Activated B cell treated with CpG ODN at 0.5 μM for 24 hours (primary cell): ENCODE results near the gene C10orf71. TPM values are rescaled to one million over a fixed set of nuclear protein-coding genes. Genes with fewer than 3 reads are reported as not detected.
A peak's percentile ranks its signal among the peaks of the same experiment; 100 is the strongest.

ENCODE experiments used
- ATAC-seq: fragments of 200-7000 bp; cut with Tn5 transposase; one replicate; pipeline ENCODE4 v1.10.0; 2021; ENCODE audit warnings: low read depth, mild to moderate bottlenecking, moderate library complexity
- CTCF ChIA-PET: fragments of 350-600 bp; sonication (Branson Sonifier 250); formaldehyde crosslinking; loops from one replicate; lab custom pipeline; 2021; ENCODE audit warnings: antibody characterized with exemption; lab: Charles Lee
- POLR2A ChIA-PET: fragments of 350-600 bp; sonication (Branson Sonifier 250); formaldehyde crosslinking; loops from one replicate; lab custom pipeline; 2021; ENCODE audit warnings: antibody characterized with exemption; lab: Charles Lee
- DNase-seq: peaks from one replicate; pipeline ENCODE4 v3.0.0; 2022
- H3K27ac Mint-ChIP-seq: one replicate; pipeline ENCODE4 v1.8.0; 2020; ENCODE audit warnings: mixed read lengths
- H3K27me3 Mint-ChIP-seq: one replicate; pipeline ENCODE4 v1.8.0; 2021; ENCODE audit warnings: mixed read lengths
- H3K36me3 Mint-ChIP-seq: one replicate; pipeline ENCODE4 v1.8.0; 2021; ENCODE audit warnings: low read depth, mixed read lengths
- H3K4me1 Mint-ChIP-seq: one replicate; pipeline ENCODE4 v1.8.0; 2021; ENCODE audit warnings: mixed read lengths
- H3K4me3 Mint-ChIP-seq: one replicate; pipeline ENCODE4 v1.8.0; 2020; ENCODE audit warnings: mild to moderate bottlenecking, mixed read lengths
- H3K9me3 Mint-ChIP-seq: one replicate; pipeline ENCODE4 v1.8.0; 2020; ENCODE audit warnings: mixed read lengths
- intact Hi-C: fragments of 100-400 bp; cut with micrococcal nuclease; formaldehyde crosslinking; loops from one replicate; pipeline ENCODE4 v1.15.1; 2024
- total RNA-seq: library from RNA; stranded (reverse); gene quantifications from 2 replicates; pipeline ENCODE4 v1.2.3, GENCODE V29; 2022
- TF ChIP-seq, protein P1 (sequence below): fragments of 200-600 bp; IDR thresholded peaks from one replicate; pipeline ENCODE4 v1.8.0; 2022; ENCODE audit warnings: antibody characterized with exemption, mild to moderate bottlenecking

Gene C10orf71
- total RNA-seq, 1 donor from 2014 or later: not detected

DNA sequence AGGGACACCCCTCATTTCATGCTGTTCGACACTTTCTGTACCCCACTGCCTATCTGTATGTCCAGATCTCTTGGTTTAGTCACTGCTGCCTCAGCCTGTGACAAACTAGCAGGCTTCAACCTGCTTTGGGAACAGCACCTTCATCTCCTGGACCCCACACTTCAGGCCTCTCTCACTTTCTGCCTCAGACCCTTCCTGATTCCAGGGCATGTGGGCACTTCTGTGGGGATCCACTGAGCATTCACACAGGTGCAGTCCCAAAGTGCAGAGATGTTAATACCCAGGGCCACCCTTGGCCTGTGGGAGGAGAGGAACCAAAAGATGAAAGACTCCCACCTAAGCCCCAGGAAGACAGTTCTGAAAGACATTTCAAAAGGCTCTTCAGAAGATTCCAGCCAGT, 29.4 kb upstream of the C10orf71 start:
- TF ChIP-seq, protein P1, sequence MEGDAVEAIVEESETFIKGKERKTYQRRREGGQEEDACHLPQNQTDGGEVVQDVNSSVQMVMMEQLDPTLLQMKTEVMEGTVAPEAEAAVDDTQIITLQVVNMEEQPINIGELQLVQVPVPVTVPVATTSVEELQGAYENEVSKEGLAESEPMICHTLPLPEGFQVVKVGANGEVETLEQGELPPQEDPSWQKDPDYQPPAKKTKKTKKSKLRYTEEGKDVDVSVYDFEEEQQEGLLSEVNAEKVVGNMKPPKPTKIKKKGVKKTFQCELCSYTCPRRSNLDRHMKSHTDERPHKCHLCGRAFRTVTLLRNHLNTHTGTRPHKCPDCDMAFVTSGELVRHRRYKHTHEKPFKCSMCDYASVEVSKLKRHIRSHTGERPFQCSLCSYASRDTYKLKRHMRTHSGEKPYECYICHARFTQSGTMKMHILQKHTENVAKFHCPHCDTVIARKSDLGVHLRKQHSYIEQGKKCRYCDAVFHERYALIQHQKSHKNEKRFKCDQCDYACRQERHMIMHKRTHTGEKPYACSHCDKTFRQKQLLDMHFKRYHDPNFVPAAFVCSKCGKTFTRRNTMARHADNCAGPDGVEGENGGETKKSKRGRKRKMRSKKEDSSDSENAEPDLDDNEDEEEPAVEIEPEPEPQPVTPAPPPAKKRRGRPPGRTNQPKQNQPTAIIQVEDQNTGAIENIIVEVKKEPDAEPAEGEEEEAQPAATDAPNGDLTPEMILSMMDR: no peak
- H3K4me3 Mint-ChIP-seq: no peak overlapping the region
- H3K36me3 Mint-ChIP-seq: peaks cover 7% of the 10 kb centered on the region
- no peak overlapping the region for H3K27ac Mint-ChIP-seq
- peaks cover 21% of the 10 kb centered on the region for H3K4me1 Mint-ChIP-seq
- ChIA-PET CTCF (no interaction called here), POLR2A (no interaction called here)
- intact Hi-C loops: no loop called here
- peaks cover 21% of the 10 kb centered on the region for H3K9me3 Mint-ChIP-seq
- no peaks in the 10 kb centered on the region for H3K27me3 Mint-ChIP-seq
- DNase-seq: no peak
- ATAC-seq: no peak

DNA sequence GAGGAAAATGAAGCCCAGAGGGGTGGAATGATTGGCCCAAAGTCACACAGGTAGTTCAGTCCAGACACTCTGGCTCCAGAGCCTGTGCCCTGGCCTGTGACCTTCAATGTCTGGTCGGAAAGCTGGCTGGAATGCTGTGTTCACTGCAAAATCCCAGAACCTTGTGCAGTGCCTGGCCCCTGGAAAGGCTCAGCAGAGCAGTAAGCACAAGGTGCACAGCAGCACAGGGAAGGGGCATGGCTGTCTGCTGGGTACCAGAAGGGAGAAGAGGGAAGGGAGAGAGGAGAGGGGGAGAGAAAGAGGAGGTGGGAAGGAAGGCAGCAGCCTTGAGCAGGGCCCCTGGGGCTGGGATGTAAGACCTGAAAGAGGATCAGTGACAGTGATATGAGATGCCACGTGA, 28.4 kb upstream of the C10orf71 start:
- Mint-ChIP-seq H3K4me1 (peaks cover 21% of the 10 kb centered on the region), H3K36me3 (peaks cover 7% of the 10 kb centered on the region), H3K4me3 (no peak overlapping the region), H3K9me3 (peaks cover 15% of the 10 kb centered on the region), H3K27ac (no peak overlapping the region), H3K27me3 (no peaks in the 10 kb centered on the region)
- TF ChIP-seq, protein P1: no peak
- no peak for ATAC-seq
- intact Hi-C loops: no loop called here
- DNase-seq: no peak
- CTCF ChIA-PET: no interaction called here
- POLR2A ChIA-PET: no interaction called here

DNA sequence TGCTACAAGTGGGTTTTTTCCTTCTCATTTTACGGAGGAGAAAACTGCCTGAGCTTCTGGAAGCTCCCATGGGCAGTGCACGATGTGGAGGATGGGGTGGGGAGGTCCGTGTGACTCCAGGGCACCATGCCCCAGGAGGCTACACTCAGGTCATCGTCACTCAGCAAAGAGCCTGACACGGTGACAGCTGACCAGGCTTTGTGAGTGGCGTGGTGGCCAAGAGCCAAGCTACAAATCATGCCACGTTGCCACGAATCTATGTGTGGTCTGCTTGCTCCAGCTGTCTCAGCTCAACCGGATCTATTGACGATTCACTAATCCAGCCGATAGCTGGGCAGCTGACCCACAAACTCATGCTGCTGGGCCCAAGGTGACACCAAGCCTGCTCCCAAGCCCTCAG, 27.6 kb upstream of the C10orf71 start:
- DNase-seq (no peak), ATAC-seq (no peak)
- Mint-ChIP-seq H3K4me3 (no peak overlapping the region), H3K27me3 (no peaks in the 10 kb centered on the region), H3K9me3 (peaks cover 7% of the 10 kb centered on the region), H3K4me1 (peaks cover 21% of the 10 kb centered on the region), H3K36me3 (peaks cover 3% of the 10 kb centered on the region), H3K27ac (no peak overlapping the region)
- ChIA-PET CTCF (no interaction called here), POLR2A (no interaction called here)
- TF ChIP-seq, protein P1: no peak
- intact Hi-C loops: no loop called here

DNA sequence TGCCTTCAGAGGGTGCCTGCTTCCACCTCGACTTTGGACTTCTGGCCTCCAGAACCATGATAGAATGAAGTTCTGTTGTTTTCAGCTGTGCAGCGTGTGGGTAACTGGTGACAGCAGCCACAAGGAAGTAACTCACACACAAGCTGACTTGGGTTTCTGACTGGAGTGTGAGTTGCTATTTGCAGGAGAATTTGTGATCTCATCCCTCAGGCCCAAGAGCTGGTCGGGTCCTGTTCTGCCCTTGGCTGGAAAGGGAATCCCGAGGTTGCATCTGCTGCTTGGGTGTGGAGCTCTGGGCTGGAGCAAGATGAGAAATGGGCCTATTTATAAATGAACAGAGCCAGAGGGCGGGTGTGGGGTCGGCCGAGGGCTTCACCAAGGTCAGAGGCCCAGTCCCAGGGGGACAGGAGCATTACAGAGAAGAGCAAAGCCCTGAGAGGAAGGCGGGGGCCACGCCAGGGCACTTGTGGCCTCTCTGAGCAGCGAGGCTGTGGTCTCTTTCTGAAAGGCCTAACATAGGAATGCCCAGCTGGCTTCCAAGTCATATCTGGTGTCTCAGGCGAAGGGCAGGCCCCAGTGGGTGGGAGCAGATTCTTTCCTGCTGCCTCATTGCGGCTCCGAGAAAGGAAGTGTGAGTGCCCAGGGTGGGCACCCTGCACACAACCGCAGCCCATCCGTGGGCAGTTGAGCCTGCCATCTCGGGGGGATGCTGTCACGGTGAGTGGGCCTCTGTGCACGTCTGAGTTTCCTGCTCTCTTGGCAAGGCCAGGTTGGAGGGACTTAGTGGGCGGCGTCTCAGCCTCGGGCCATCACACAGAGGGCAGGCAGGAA, 26.5 kb upstream of the C10orf71 start:
- Mint-ChIP-seq H3K4me1 (peaks cover 21% of the 10 kb centered on the region), H3K36me3 (peaks cover under 1% of the 10 kb centered on the region), H3K9me3 (peaks cover under 1% of the 10 kb centered on the region), H3K4me3 (peak overlapping the region; percentile 20), H3K27ac (no peak overlapping the region), H3K27me3 (no peaks in the 10 kb centered on the region)
- ATAC-seq (peak; percentile 25), DNase-seq (no peak)
- TF ChIP-seq, protein P1: no peak
- intact Hi-C loops: no loop called here
- ChIA-PET CTCF (no interaction called here), POLR2A (no interaction called here)

DNA sequence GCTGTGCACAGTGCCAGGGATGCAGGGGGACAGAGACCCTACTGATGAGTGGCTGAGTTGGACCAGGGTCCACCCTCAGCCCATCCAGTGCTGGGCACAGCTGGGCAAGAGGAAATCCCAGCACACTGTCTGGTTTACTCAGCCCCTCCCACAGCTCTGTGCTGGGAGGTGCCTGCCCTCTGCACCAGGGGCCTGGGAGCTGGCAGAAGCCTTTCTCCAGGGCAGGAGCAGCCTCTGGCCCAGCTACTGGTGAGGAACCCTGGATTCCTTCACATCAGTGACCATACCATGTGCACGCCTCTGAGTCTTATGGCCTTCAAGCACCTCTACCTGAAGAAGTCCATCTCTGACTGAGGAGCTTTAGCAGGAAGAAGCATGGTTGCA, 25.9 kb upstream of the C10orf71 start:
- CTCF ChIA-PET: no interaction called here
- Mint-ChIP-seq H3K27ac (no peak overlapping the region), H3K4me1 (peaks cover 21% of the 10 kb centered on the region), H3K36me3 (no peaks in the 10 kb centered on the region), H3K27me3 (no peaks in the 10 kb centered on the region), H3K4me3 (peak overlapping the region; percentile 20), H3K9me3 (no peaks in the 10 kb centered on the region)
- DNase-seq (no peak), ATAC-seq (peak; percentile 21)
- POLR2A ChIA-PET: no interaction called here
- intact Hi-C loops: no loop called here
- TF ChIP-seq, protein P1: no peak
